Globus pallidus (tissue), 1 donor: ENCODE data around the gene TRPV5.

ENCODE experiments used
- DNase-seq: peaks from one replicate; pipeline ENCODE4 v3.0.0-alpha.2; 2015; ENCODE audit warnings: low spot score

TRPV5 gene

GRCh38 chr7:142908921-142909890 lies 24.3 kb downstream of the TRPV5 start:
- peak; percentile 37 for DNase-seq

DNA sequence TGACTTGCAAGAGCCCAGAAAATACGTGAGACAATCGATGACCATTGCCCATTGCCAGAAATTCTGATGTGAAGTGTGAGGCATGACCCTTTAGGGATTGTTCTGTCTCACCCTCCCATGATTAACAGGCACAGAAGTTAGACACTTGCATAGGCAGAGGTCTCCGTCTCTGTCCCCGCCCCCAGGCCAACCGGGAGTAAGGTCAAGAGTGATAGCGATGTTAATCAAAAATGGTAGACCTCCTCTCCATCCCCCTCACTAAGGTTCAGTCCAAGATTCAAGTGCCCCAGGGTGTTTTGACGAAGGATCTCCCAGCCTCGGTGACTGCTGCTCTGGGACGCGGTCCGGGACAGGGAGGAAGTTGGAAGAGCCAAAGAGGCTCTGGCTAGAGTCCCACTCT lies 25.3 kb downstream of the TRPV5 start:
- no peak for DNase-seq

GRCh38 chr7:142906643-142907042 lies 26.9 kb downstream of the TRPV5 start:
- DNase-seq: no peak

DNA sequence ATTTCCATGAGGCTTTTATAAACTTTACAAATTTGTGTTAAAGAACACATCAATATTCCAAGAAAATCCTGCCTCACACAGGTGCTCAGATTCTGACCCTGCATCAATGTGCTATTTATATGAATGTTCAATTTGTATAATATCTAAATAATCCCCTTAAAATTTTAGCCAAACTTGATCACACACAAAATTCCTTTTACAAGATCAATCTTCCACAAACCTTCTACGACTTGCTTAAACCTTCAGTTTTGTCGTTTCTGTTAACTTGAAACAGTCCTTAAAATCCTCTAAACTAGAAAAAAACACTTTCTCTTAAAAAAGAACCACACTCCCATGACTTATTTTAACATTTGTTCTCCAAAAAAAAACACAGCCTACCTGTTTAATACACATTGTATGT lies 27.8 kb downstream of the TRPV5 start:
- DNase-seq: no peak

GRCh38 chr7:142904128-142904527 lies 29.4 kb downstream of the TRPV5 start:
- DNase-seq: no peak

DNA sequence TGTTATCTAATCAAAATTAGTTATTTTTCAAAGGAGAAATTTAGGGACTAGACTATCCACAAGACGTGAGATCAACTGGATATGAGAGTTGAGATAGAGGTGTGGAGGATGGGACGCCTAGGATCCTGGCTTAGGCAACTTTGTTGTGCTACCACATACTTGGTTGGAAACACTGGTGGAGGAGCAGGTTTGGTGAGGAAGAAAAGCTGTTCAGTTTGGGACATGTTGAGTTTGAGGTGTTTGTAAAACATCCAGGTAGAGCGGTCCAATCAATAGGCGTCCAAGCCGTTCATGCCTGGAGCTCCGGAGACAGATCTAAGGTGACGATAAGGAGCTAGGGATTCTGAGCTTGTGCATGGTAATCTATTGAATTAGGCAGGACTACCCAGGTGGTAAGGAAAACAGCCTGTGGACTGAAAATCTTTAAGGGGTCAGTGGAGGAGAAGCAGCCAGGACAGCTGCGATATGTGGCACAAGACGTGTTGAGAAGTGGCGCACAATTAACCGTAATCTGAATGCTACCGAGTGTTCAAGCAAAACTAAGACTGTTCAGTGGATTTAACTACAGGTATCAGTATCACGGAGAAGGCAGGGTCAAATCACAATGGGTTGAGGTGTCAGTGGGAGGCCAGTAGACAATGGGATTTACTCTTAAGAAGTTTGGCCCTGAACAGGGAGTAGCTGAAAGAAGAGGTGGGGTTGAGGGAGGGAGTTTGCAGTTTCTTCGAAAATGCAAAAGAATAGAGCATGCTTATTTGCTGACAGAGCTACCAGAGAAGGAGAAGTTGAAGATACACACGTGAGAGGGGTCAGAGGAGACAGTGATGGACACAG lies 31.9 kb downstream of the TRPV5 start:
- DNase-seq: no peak

- DNase-seq: no peak
These were observed 33.9 kb downstream of the TRPV5 start for GRCh38 chr7:142899661-142900060.

GRCh38 chr7:142898377-142899170 lies 35.0 kb downstream of the TRPV5 start:
- no peak for DNase-seq

GRCh38 chr7:142897691-142898090 lies 35.9 kb downstream of the TRPV5 start:
- no peak for DNase-seq

DNA sequence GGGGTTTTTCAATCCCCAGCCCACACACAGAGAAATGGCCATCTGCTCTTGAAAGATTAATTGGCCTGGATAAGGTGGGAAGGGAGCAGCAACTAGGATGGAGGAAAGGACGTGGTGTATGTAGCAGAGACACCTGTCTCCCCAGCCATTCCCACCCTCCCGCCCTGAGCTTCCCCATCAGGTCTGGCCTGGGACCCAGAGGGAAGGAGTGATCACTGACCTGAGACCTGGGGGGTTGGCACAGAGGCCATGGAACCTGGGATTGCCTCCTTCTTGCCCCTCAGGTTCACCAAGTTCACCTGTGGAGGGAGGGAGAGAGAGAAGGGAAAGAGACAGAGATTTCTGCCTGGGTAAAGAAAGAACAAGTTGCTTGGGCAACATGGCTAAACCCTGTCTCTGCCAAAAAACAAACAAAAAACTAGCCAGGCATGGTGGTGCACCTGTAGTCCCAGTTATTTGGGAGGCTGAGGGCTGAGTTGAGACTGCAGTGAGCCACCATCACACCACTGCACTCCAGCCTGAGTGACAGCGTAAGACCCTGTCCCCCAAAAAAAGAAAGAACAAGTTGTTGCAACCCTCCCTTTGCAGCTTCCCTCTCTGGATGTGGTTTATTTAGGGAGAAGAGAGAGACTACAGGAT lies 36.7 kb downstream of the TRPV5 start:
- DNase-seq: no peak

GRCh38 chr7:142896151-142896550 lies 37.4 kb downstream of the TRPV5 start:
- no peak for DNase-seq

GRCh38 chr7:142894985-142895593 lies 38.5 kb downstream of the TRPV5 start:
- no peak for DNase-seq

DNA sequence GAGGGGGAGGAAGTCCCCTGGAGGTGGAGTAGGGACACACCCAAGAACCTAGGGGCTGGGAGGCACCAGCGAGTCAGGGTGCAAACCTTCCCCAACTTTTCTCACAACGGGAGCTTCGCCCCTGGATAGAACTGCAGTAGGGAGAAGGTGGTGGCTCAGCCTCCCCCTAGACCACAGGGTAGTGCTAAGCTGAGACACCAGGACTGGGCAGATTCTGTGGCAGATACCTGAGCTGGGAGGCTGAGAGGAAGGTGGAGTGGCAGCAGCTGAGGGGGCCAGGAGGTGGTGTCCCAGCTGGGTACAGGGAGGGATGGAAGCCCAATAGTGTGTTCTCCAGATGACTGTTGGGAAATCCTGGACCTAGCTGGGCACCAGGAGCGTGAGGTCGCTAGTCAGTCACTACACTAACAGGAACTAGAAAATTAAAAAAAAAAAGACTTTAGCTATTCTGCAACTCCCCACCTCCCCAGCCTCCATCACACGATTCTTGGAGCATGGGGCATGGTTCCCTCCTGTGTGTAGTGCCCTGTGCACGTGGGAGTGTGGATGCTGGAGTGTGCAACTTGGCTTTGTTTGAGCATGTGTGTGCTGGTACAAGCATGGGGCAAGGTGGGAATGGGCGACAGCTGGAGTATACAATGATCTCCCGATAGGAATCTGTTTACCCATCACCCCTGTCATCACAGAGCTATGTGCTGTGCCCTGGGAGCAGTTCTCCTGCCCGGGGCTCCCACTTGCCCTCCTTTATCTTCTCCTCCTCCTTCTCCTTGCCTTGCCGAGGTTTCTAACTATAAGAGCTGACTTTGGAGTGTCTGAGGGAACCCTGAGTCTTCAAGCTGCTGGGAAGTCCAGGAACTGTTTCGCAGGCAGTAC lies 39.2 kb downstream of the TRPV5 start:
- DNase-seq: no peak

DNA sequence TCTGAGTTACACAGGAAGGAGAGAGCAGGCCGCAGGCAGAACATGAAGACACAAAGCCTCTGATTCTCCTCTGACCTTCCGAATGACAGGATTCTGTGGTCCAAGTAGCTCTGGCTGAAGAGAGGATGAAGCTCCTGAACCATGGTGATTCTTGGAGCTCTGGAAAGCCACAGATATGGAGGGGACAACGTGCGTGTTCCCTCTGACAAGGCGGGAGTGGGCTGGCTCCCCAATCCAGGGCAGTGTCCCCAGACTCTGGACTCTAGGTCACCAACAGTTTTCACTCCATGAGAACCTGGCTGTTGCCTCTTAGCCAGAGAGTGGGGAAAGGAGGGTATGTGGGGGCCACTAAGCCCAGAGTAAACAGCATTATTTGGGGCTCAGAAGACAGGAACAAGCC lies 40.6 kb downstream of the TRPV5 start:
- no peak for DNase-seq

DNA sequence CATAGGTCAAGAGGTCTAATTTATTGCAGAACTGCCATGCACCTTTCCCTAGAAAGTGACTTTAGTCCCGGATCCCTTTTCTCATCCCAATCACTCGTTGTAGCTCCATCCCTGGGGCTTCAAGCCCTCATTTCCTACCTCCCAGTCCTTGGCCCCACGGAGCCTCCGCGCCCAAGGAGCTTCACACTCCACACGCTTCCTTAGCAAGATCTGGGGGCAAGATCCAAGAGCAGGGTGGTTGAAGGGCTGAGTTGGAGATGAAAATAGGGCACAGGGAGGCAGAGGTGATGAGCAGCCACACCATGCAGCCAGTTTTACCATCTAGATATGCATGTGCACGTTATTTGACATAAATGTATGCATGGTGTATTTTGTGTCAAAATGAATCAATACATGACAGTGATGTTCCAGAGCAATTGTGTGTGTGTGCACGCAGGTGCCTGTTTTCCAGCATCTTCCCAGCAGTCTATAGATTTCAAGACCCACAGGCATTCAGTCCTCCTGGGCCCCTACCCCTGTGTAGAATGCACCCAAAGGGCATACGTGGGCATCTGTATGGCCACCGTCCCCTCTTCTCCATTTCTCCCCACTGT lies 42.0 kb downstream of the TRPV5 start:
- DNase-seq: no peak

GRCh38 chr7:142890874-142891485 lies 42.6 kb downstream of the TRPV5 start:
- DNase-seq: no peak

DNA sequence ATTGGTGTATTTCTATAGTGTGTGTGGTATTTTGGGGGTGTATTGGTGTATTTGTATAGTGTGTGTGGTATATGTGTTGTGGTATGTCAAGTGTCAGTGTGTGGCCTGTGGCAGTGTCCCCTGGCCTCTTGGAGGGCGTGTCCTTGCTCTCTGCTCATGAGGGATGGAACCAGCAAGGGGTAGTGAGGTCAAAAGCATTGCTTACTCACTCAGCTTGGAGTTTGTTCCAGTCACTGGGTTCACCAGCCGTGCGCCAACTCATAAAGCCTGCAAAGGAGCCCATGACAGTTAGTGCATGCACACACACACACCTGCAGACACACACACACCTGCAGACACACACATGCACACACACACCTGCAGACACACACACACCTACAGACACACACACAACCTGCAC lies 43.7 kb downstream of the TRPV5 start:
- DNase-seq: no peak

GRCh38 chr7:142887282-142888015 lies 46.1 kb downstream of the TRPV5 start:
- DNase-seq: no peak

- DNase-seq: no peak
These were observed 46.7 kb downstream of the TRPV5 start for GRCh38 chr7:142886866-142887265.
